ENCODE data around the gene IQGAP1.
"Not testable (repeated sequence)": the region's sequence is repeated elsewhere in the genome, so short reads cannot be mapped to it uniquely, and the experiment has no call there.

Gene IQGAP1

GRCh38 chr15:90489944-90490343, 101.9 kb downstream of the IQGAP1 start:
- DNase-seq = no peak

GRCh38 chr15:90493647-90494046, 105.6 kb downstream of the IQGAP1 start:
- no peak for DNase-seq

GRCh38 chr15:90495067-90495466, 107.0 kb downstream of the IQGAP1 start:
- no peak for DNase-seq

GRCh38 chr15:90496791-90497190, 108.7 kb downstream of the IQGAP1 start:
- DNase-seq = no peak

- no peak for DNase-seq
These were observed 109.3 kb downstream of the IQGAP1 start for GRCh38 chr15:90497376-90497775.

- DNase-seq = no peak
These were observed 109.9 kb downstream of the IQGAP1 start for GRCh38 chr15:90497912-90498311.

- no peak for DNase-seq
These were observed 112.1 kb downstream of the IQGAP1 start for GRCh38 chr15:90500171-90500570.

GRCh38 chr15:90501898-90502297, 113.9 kb downstream of the IQGAP1 start:
- DNase-seq = no peak

GRCh38 chr15:90510781-90511180, 122.7 kb downstream of the IQGAP1 start:
- DNase-seq = not testable (repeated sequence)

- DNase-seq = not testable (repeated sequence)
These were observed 123.2 kb downstream of the IQGAP1 start for GRCh38 chr15:90511211-90511618.

- no peak for DNase-seq
These were observed 124.2 kb downstream of the IQGAP1 start for GRCh38 chr15:90512276-90512675.

- no peak for DNase-seq
These were observed 124.9 kb downstream of the IQGAP1 start for GRCh38 chr15:90512981-90513380.

GRCh38 chr15:90513448-90513847, 125.4 kb downstream of the IQGAP1 start:
- no peak for DNase-seq

GRCh38 chr15:90513893-90514292, 125.9 kb downstream of the IQGAP1 start:
- not testable (repeated sequence) for DNase-seq

- no peak for DNase-seq
These were observed 131.6 kb downstream of the IQGAP1 start for GRCh38 chr15:90519688-90520087.

GRCh38 chr15:90520365-90520764, 132.3 kb downstream of the IQGAP1 start:
- no peak for DNase-seq

GRCh38 chr15:90523373-90523772, 135.3 kb downstream of the IQGAP1 start:
- DNase-seq = no peak

- DNase-seq = not testable (repeated sequence)
These were observed 136.2 kb downstream of the IQGAP1 start for GRCh38 chr15:90524018-90524803.

- DNase-seq = no peak
These were observed 140.9 kb downstream of the IQGAP1 start for GRCh38 chr15:90529011-90529370.

- DNase-seq = peak; percentile 40
These were observed 141.6 kb downstream of the IQGAP1 start, which contains the start of gene CRTC3 for GRCh38 chr15:90529371-90530249. TSS of gene CRTC3 (plus strand) at chr15:90529923. CDS start at chr15:90530072, 149 bp downstream.

- peak; percentile 29 for DNase-seq
These were observed 142.4 kb downstream of the IQGAP1 start for GRCh38 chr15:90530250-90531051.

GRCh38 chr15:90531147-90531546, 143.1 kb downstream of the IQGAP1 start:
- DNase-seq = no peak

GRCh38 chr15:90535254-90535653, 147.2 kb downstream of the IQGAP1 start:
- DNase-seq = no peak
